GM18507 (cell line): Measurements from ENCODE around the gene AQP9.

Experiments used
- DNase-seq: peaks from one replicate; pipeline ENCODE4 v3.0.0; 2011; ENCODE audit warnings: low read depth; ENCODE audit not compliant: insufficient read length; ENCODE audit errors: extremely low spot score
- FAIRE-seq: peaks from 2 replicates; lab custom pipeline; 2011; peaks lifted over from hg19 to GRCh38; lab: Jason Lieb, UNC

Gene AQP9

DNA sequence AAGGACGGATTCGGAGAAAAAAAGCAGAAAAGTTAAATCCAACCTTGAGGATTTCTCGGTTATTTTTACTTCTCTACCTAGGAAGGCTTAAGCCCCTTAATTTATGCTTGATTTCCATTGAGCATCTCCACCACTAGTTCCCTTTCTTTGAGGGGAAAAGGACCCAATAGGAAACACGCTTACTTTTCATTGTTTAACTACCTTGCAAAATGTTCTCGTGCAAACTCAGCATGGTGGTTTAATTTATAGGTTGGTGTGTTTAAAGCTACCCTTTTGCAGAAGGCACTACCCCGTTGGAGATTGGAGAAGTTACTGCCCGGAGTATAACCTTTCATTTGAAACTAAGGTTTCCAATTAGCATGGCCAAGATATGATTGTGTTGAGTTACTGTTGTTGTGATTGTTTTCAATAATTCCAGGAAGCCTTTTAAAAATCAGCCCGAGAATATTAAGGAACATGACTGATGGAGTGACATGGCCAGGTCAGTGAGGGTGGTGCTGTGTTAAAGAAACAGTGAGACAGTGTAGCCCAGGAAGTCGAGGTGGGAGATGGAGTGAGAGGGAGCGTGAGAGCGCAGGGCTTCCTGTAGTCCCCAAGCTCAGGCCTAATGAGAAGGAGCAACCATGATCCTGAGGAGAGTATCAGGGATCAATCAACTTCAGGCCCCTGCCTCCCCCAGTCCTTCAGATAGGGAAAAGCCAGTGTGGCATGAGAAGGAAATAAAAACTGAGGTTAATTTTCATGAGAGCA is 76.6 kb downstream of the AQP9 start:
- no peak for DNase-seq

DNA sequence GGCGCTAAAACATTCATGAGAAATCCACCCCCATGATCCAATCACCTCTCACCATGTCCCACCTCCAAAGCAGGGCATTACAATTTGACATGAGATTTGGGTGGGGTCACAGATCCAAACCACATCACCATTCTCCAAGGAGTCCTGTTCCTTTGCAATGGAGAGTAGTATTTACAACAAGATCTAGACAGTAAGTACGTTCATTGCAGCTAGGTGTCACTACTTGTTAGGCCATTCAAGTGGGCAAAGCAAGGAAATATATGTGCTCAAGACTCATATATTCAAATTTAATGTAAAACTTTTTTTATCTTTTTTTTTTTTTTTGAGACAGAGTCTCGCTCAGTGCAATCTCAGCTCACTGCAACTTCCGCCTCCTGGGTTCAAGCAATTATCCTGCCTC is 79.3 kb downstream of the AQP9 start:
- no peak for DNase-seq
- FAIRE-seq, result no peak

More for the DNA sequence above, 76.6 kb downstream of the AQP9 start:
- FAIRE-seq, result no peak

DNA sequence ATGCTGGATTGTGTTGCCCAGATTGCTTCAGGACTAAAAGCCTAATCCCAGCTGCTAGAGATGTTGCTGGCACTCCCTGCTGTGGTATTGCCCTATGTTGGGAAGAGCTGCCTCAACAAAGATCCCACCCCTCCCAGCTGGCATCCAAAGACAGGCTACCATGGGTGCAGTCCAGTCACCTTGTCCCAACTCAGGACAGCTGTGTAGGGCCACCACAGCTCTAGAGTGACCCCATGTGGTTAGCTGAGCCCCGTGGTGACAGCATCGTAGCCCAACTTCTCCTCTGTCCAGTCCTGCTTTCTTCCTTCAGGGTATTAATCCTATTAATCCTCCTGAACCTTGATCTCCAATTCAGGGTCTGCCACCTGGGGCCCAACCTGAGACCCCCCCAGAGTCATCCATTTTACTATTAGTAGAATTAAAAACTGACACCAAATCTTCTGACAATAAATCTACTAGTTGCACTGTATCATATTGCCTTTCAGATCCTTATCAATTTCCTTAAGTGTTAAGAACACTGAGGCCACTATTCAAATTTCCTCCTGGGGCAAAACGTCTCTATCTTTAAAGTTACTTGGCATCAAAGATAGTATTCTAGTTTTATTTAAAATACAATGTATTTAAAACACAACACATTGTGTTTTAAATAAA is 83.5 kb downstream of the AQP9 start:
- DNase-seq (no peak), FAIRE-seq (no peak)

DNA sequence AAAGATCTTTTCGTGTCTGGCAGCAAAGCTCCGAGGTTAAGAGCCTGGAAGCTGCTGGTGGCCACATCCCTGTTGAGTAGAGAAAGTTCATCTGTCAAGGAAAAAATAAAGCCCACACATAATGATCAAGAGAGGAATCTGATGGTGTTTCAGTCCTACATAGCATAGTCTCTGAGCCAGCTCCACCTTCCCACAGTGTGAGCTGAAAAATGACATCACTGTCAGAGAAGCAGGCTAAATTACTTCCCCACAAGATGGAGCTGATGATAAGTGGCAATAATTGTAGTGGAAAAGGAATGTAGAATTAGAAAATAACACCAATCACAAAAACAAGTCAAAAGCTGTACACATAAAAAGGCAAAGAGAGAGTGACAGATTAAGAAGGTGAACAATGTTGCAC is 84.5 kb downstream of the AQP9 start:
- FAIRE-seq, result no peak
- DNase-seq, result no peak

DNA sequence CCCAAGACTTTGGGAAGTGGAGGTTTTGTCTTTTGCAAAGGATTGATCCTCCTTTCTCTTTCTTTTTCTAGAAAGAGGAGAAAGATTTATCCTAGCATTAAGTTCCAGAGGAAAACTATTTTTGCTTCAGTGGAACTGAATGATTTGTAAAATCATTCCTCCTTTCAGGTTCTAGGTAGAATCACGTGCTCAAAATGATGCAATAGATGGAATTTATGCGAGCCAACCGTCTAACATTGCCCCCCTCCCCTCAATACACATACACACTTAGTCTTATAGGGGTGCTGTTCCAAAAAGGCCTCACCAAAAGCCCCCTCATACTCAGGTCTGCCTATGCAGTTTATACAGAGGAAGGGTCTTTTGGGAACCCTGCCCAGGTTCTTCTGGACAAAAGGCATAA is 85.3 kb downstream of the AQP9 start:
- FAIRE-seq (no peak), DNase-seq (no peak)

DNA sequence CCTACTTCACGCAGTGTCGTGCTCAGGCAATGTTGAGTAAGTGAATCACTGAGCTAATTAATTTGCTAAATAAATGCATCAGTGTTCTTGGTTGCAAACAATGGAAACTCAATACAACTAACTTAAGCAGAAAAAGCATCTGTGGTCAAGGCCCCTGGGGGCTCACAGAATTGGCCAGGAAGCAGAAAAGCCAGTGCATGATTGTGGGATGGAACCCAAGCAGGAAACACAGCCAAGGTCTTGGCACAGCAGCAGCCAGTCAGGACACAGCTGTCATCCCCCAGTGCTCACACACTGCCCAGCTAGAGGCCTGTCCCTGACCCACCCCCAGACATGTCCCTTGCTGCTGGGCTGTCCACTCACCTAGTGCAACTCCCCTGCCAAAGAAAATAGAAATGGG is 85.9 kb downstream of the AQP9 start:
- DNase-seq (no peak), FAIRE-seq (no peak)

DNA sequence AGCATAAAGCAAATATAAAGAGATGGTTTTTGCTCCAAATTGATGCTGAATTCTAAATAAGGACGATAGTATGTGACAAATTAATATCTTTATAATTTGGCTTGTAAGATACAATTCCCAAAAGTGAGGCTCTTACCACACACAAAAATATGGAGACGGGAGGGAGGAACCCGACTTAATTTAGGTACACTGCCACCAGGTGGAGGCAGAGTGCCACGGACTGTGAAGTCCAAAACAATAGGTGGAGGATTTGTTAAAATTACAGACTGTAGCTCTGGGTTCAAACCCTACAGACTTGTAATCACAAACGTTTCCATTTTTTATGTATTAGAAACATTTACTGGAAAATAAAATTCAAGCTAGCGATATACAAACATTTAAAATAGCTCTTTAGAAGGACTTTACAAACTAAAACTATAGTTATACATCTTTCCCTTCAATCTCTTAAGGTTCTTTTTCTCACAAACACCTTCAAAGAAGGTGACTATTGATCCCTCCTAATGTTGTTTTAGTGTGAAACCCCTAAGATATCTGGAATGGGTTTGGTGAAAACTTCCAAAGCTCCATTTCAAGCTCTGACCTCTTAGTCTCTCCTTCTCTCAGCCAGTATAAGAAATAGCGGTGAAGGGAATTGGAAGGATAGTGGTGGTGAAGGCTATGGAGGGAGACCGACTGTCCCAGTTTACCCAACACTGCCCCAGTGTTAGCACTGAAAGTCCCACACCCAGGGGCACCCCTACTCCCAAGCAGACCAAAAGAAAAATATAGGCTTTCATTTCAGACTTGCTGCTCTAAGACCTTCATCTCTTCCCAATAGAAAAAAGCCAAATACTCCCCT is 89.7 kb downstream of the AQP9 start:
- peak; percentile 25 for DNase-seq
- peak; percentile 90 for FAIRE-seq

DNA sequence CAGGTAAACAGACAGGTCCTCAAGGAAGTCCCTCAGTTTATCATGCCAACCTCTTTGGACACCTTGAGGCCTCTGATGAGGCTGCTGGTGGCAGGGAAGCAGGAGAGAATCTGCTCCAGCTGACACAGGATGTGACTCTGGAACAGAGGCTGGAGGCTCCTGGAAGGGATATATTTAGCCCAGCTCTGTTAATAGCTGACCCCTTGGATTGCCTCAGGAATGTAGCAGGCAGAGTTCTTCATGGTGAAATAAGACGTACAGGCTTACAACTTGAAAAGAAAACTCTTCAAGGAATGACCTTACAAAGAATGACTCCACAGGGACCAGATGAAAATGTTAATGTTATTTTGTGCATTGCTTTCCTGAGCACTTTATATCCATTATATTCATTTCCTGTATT is 90.5 kb downstream of the AQP9 start:
- DNase-seq (no peak), FAIRE-seq (no peak)

DNA sequence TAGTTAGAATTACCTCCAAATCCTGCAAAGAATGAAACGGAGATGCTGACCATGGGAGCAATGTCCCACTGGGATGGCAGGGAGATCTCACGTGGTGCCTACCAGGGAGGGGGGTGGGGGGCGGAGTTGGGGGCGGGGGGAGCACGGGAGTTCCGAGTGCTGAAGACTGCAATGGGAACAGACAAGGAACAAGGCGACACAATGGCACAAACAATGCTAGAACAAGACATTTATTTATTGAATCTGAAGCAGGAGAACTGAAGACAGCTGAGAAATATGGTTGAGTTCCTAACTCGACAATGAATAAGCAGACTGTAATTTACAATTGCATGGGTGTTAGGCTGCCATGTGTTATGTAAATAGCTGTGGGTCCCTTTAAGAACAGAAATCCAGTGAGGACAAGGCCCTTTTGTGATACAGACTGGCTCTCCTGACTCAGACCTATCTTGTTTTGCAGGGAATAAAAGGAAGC is 91.2 kb downstream of the AQP9 start:
- no peak for DNase-seq
- no peak for FAIRE-seq

DNA sequence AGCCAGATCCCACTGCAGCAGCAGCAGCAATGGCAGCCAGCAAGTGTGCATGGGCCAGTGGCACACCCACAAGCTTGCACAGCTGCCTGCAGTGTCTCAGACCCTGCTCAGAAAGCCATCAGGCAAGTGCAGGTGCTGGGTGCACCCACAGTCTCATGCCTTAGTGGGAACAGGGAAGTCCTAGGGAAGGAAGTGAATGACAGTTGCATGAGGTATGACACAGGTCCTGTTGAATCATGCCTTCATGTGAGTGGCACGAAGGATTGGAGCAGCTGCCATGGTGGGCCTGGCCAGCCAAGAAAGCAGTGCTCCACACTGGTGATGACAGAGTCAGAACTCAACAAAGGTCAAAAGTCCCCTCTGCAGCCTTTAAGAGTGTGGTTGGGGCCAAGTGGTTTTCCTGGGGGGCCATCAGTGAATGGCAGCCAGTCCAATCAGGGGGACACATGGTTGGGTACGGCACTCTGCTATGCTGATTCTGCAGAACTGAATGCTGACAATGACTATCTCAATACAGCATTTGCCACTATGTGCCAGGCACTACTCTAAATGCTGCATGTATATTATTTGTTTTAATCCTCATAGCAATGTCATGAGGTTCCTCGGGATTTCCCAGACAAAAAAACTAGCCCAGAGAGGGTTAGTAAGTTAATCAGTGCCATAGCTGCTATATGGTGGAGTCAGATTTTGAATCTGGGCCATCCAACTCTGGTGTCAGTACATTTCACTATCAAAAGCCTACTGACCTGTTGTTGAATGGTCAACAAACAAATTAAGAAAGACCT is 94.3 kb downstream of the AQP9 start:
- no peak for FAIRE-seq
- no peak for DNase-seq

DNA sequence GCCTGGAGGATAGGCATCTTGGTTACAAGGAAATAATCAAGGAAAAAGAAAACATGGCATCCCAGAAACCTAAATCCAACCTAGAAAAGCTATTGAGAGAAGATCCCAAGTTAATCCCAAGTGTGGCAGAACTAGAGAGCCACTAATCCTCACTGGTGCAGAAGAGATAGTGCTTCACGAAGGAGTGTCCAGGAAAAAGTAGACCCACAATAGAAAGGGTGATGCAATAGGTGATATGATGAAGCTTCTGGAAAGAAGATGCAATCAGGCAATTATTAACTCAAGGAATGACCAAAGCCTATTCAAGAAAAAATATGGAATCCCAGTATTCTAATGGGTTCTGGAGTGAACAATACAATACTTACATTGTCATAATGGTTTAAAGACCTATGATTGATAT is 95.2 kb downstream of the AQP9 start:
- no peak for FAIRE-seq
- no peak for DNase-seq
